Heart left ventricle (tissue), 16 donors: ENCODE measurements around the gene UQCR11. TPM values are rescaled to one million over a fixed set of nuclear protein-coding genes. Genes with fewer than 3 reads are reported as not detected.

Experiments
- ATAC-seq, 4 donors: fragments of 200-7000 bp; cut with Tn5 transposase; one replicate each; pipeline ENCODE4 v1.9.1; 2020 to 2022; ENCODE audit warnings: moderate library complexity in 4 of 4, mild to moderate bottlenecking in 3 of 4, moderate number of reproducible peaks in 1 of 4
- DNase-seq, 5 donors: peaks; one replicate each; pipeline ENCODE4 v3.0.0-alpha.2; 2020
- H3K27ac ChIP-seq, 12 donors: fragments of 200-600 bp; sonication (generic) in 4 of 12; one replicate each; pipeline versions ENCODE4 v1.5.0 to v1.8.0; 2016 to 2022; ENCODE audit warnings: mild to moderate bottlenecking in 2 of 12
- H3K27me3 ChIP-seq, 9 donors: fragments of 200-600 bp; sonication (generic) in 2 of 9; one replicate each; pipeline versions ENCODE4 v1.5.1 to v1.8.0; 2016 to 2022; ENCODE audit warnings: mild to moderate bottlenecking in 3 of 9
- H3K36me3 ChIP-seq, 9 donors: fragments of 200-600 bp; sonication (generic) in 2 of 9; one replicate each; pipeline versions ENCODE4 v1.5.0 to v1.8.0; 2018 to 2022; ENCODE audit warnings: mild to moderate bottlenecking in 2 of 9
- H3K4me1 ChIP-seq, 12 donors: fragments of 200-600 bp; sonication (generic) in 4 of 12; one replicate each; pipeline versions ENCODE4 v1.5.0 to v1.8.0; 2016 to 2022; ENCODE audit warnings: mild to moderate bottlenecking in 3 of 12
- H3K4me3 ChIP-seq, 12 donors: fragments of 200-600 bp; sonication (generic) in 4 of 12; one replicate each; pipeline versions ENCODE4 v1.5.0 to v1.8.0; 2017 to 2022; ENCODE audit warnings: mild to moderate bottlenecking in 9 of 12, moderate library complexity in 4 of 12
- H3K9me3 ChIP-seq, 12 donors: fragments of 200-600 bp; sonication (generic) in 4 of 12; one replicate each; pipeline versions ENCODE4 v1.5.0 to v1.8.0; 2016 to 2022; ENCODE audit warnings: mild to moderate bottlenecking in 1 of 12
- POLR2A ChIP-seq, 2 donors: fragments of 450-650 bp; IDR thresholded peaks; one replicate each; pipeline ENCODE4 v1.6.1; 2017; ENCODE audit warnings: antibody characterized with exemption in 2 of 2, mild to moderate bottlenecking in 2 of 2, moderate library complexity in 2 of 2
- WGBS, 4 donors: extraction: QIAGEN DNeasy Blood & Tissue Kit in 2 of 4; methylation state at CpG; one replicate each; pipeline versions ENCODE4 v1.1.5 to v1.1.7; 2013 to 2018; 5-methylcytosine and 5-hydroxymethylcytosine counted together
- intact Hi-C, 10 donors: fragments of 100-400 bp; cut with DNase I; formaldehyde crosslinking; loops; one replicate each; pipeline versions ENCODE4 v1.11.1 to v1.14.2; 2022
- polyA plus RNA-seq, 2 donors: library from polyadenylated mRNA; stranded (reverse); fragments of 200-250 nt; gene quantifications; one replicate each; pipeline ENCODE4 v1.2.3, GENCODE V29; 2013
- total RNA-seq, 9 donors: library from RNA; depleted of rRNA in 2 of 9; stranded (reverse); fragments of >200 nt in 2 of 9; fragmentation: NEBNext Ultra II Directional in 3 of 9; extraction: Animal tissue kit (Norgen Biotek cat#: 25700) in 3 of 9; gene quantifications; one replicate each; pipeline versions ENCODE4 v1.1.0 to v1.2.4, GENCODE V29; 2016 to 2023
- TF ChIP-seq, protein P1 (sequence below), 12 donors: fragments of 200-600 bp; sonication (generic) in 4 of 12; IDR thresholded peaks; one replicate each; pipeline versions ENCODE4 v1.5.0 to v1.8.0; 2018 to 2022; ENCODE audit warnings: antibody characterized with exemption in 12 of 12, mild to moderate bottlenecking in 5 of 12
- donor health status: ischemic (EF 13 %, LVEDD 7.1; RV severe dilation, severe dysfunction).
- donor health status: healthy with polysubstance abuse.
- donor health status: DM: no; HTN: yes; CAD: no.
- donor health status: DM: no; HTN: no; CAD: no.
- donor health status: ischemic (EF 25% LVEDD 6.9; RV normal size, moderate dysfunction).
- donor health status: ischemic (EF 25% LVEDD 5.7; RV mildly dilated, moderate dysfunction).
- donor health status: healthy.
- donor health status: DM: yes; HTN: yes; CAD: no.
- donor health status: ischemic (EF 35%, LVEDD 5.7; RV mildly dilated, moderate dysfunction).
- donor health status: nonischemic (EF 11% LVEDD 7.7; RV severe dilation, severe dysfunction).
- donor health status: DM: yes; HTN: yes; CAD: no.
- donor health status: PGD.
- donor health status: ischemic (EF 29% LVEDD 5.4; RV normal size, mild dysfunction).
- donor health status: nonischemic (EF 23%, LVEDD 6.1; RV moderate dilation, normal function).

Gene UQCR11
- total and polyA plus RNA-seq, 11 donors = 170 to 982 (median 671) TPM

GRCh38 chr19:1598777-1599459, 6.3 kb downstream of the UQCR11 start:
- no peaks in the 10 kb centered on the region for H3K9me3 ChIP-seq
- no peak overlapping the region for H3K4me3 ChIP-seq
- no peak overlapping the region for H3K27ac ChIP-seq
- DNase-seq = no peak
- WGBS, 4 donors = 84 to 89% (median 86%) methylated on average over 8 to 20 of the region's 20 CpGs
- H3K36me3 ChIP-seq = peaks cover 2 to 78% (median 51%) of the 10 kb centered on the region in 9 donors
- H3K4me1 ChIP-seq = peaks cover 0 to 24% (median 13%) of the 10 kb centered on the region in 12 donors
- no peaks in the 10 kb centered on the region for H3K27me3 ChIP-seq
- TF ChIP-seq, protein P1, sequence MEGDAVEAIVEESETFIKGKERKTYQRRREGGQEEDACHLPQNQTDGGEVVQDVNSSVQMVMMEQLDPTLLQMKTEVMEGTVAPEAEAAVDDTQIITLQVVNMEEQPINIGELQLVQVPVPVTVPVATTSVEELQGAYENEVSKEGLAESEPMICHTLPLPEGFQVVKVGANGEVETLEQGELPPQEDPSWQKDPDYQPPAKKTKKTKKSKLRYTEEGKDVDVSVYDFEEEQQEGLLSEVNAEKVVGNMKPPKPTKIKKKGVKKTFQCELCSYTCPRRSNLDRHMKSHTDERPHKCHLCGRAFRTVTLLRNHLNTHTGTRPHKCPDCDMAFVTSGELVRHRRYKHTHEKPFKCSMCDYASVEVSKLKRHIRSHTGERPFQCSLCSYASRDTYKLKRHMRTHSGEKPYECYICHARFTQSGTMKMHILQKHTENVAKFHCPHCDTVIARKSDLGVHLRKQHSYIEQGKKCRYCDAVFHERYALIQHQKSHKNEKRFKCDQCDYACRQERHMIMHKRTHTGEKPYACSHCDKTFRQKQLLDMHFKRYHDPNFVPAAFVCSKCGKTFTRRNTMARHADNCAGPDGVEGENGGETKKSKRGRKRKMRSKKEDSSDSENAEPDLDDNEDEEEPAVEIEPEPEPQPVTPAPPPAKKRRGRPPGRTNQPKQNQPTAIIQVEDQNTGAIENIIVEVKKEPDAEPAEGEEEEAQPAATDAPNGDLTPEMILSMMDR (IDR thresholded peaks at IDR 0.05) = no peak
- no peak for TF ChIP-seq POLR2A (IDR thresholded peaks at IDR 0.05)
- ATAC-seq = peak in 2 of 4 donors; percentile 2 to 9
- intact Hi-C loops = no loop called here

DNA sequence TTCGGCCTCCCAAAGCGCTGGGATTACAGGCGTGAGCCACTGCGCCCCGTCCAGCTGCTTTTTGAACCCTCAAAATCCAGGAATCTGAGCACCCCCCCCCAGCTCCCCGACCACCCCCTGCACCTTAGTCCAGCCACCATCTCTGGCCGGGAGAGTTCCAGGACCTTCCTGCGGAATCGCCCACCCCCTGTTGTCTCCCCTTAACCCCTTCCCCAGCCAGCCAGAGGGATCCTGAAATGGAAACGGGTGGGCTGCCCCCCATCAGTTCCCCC, 11.8 kb downstream of the UQCR11 start:
- no peaks in the 10 kb centered on the region for H3K9me3 ChIP-seq
- H3K36me3 ChIP-seq = peaks cover 2 to 43% (median 31%) of the 10 kb centered on the region in 9 donors
- DNase-seq = no peak
- H3K4me3 ChIP-seq = peak overlapping the region in 11 of 12 donors; percentile 63 to 92 (median 72)
- 49 to 58% (median 52%) methylated on average over 10 of the region's 10 CpGs for WGBS, 4 donors
- intact Hi-C loops = loop anchor here in 1 of 10 donors (5.0 kb wide), 1 partner anchor 186 kb away; the partner anchor contains the start of gene DAZAP1
- H3K27me3 ChIP-seq = no peaks in the 10 kb centered on the region
- no peak for TF ChIP-seq POLR2A (IDR thresholded peaks at IDR 0.05)
- TF ChIP-seq, protein P1 (IDR thresholded peaks at IDR 0.05) = no peak
- no peak for ATAC-seq
- peaks cover 3 to 36% (median 21%) of the 10 kb centered on the region in 12 donors for H3K4me1 ChIP-seq
- H3K27ac ChIP-seq = peak overlapping the region in 9 of 12 donors; percentile 84 to 99 (median 97)

GRCh38 chr19:1592755-1593500, 12.3 kb downstream of the UQCR11 start, which contains the start of gene MBD3:
Gene MBD3, minus strand, starts transcription at chr19:1592865. Its CDS starts 234 bp downstream, at chr19:1592631.
- DNase-seq (peak; percentile 91 to 96 (median 94)), ATAC-seq (peak; percentile 91 to 97 (median 93))
- H3K4me3 ChIP-seq = peak within 1 kb of the TSS; percentile 66 to 92 (median 80)
- no peaks in the 10 kb centered on the region for H3K9me3 ChIP-seq
- TF ChIP-seq POLR2A (IDR thresholded peaks at IDR 0.05) = peak in 1 of 2 donors; percentile 74
- TF ChIP-seq, protein P1 (IDR thresholded peaks at IDR 0.05) = no peak
- 2 to 4% (median 3%) methylated on average over 18 to 68 of the region's 68 CpGs for WGBS, 4 donors
- peaks cover under 1 to 38% (median 26%) of the 10 kb centered on the region in 9 donors for H3K36me3 ChIP-seq
- peaks cover 3 to 38% (median 21%) of the 10 kb centered on the region in 12 donors for H3K4me1 ChIP-seq
- intact Hi-C loops = loop anchor here in 1 of 10 donors (5.0 kb wide), 1 partner anchor 186 kb away; the partner anchor contains the start of gene DAZAP1
- no peaks in the 10 kb centered on the region for H3K27me3 ChIP-seq
- H3K27ac ChIP-seq = peak within 1 kb of the TSS; percentile 85 to 100 (median 98)
